Kidney (tissue), 14 donors: ENCODE results near the gene NEU3. TPM values are rescaled to one million over a fixed set of nuclear protein-coding genes. Genes with fewer than 3 reads are reported as not detected.

Experiments used
- DNase-seq, 5 donors: peaks; one replicate each; pipeline ENCODE4 v3.0.0-alpha.2; 2013 to 2020
- FAIRE-seq: peaks from 2 replicates; lab custom pipeline; 2012; peaks lifted over from hg19 to GRCh38; lab: Jason Lieb, UNC
- H3K27ac ChIP-seq, 2 donors: one replicate each; pipeline ENCODE4 v1.7.0; 2013; ENCODE audit warnings: low read depth in 2 of 2, low read length in 2 of 2, inconsistent platforms in 1 of 2
- H3K27me3 ChIP-seq: one replicate; pipeline ENCODE4 v1.7.1; 2013; ENCODE audit warnings: low read length, inconsistent platforms; ENCODE audit not compliant: control insufficient read depth, insufficient read depth
- H3K36me3 ChIP-seq, 3 donors: one replicate each; pipeline versions ENCODE4 v1.7.0 to v1.7.1; 2013; ENCODE audit warnings: low read length in 3 of 3, control low read depth in 1 of 3, inconsistent platforms in 1 of 3; ENCODE audit not compliant: insufficient read depth in 3 of 3, control insufficient read depth in 2 of 3
- H3K4me1 ChIP-seq, 3 donors: one replicate each; pipeline versions ENCODE4 v1.7.0 to v1.7.1; 2013; ENCODE audit warnings: low read length in 3 of 3, inconsistent platforms in 1 of 3, low read depth in 1 of 3; ENCODE audit not compliant: control insufficient read depth in 2 of 3, insufficient read depth in 2 of 3
- H3K4me3 ChIP-seq, 3 donors: one replicate each; pipeline versions ENCODE4 v1.7.0 to v1.8.1; 2013; ENCODE audit warnings: low read length in 3 of 3, control low read depth in 1 of 3, inconsistent platforms in 1 of 3
- H3K9ac ChIP-seq, 3 donors: one replicate each; pipeline versions ENCODE4 v1.7.0 to v1.7.1; 2013; ENCODE audit warnings: low read length in 3 of 3, control low read depth in 1 of 3, inconsistent platforms in 1 of 3
- H3K9me3 ChIP-seq, 3 donors: one replicate each; pipeline versions ENCODE4 v1.7.0 to v1.7.1; 2013; ENCODE audit warnings: low read length in 3 of 3, control low read depth in 1 of 3, inconsistent platforms in 1 of 3; ENCODE audit not compliant: control insufficient read depth in 2 of 3, insufficient read depth in 1 of 3
- CTCF ChIP-seq: IDR thresholded peaks from 3 replicates; pipeline ENCODE4 v1.5.1; 2012; ENCODE audit warnings: mild to moderate bottlenecking, moderate library complexity, borderline replicate concordance; ENCODE audit not compliant: insufficient read depth; ENCODE audit errors: extremely low read depth
- intact Hi-C: fragments of 100-400 bp; cut with DNase I; formaldehyde crosslinking; loops from one replicate; pipeline ENCODE4 v1.11.1; 2022
- polyA plus RNA-seq: library from polyadenylated mRNA; stranded (reverse); fragments of 350-450 nt; fragmentation: Illumina TruSeq; extraction: RNeasy Lipid Tissue Mini Kit (QIAGEN cat#74804); gene quantifications from one replicate; pipeline ENCODE4 v1.2.3, GENCODE V29; 2014; ENCODE audit warnings: low read depth, low replicate concordance; ENCODE audit not compliant: insufficient read depth
- total RNA-seq: library from RNA; stranded (reverse); fragmentation: NEBNext Ultra II Directional; extraction: Animal tissue kit (Norgen Biotek cat#: 25700); gene quantifications from one replicate; pipeline ENCODE4 v1.2.1, GENCODE V29; 2021
- donor health status: control.
- donor health status: control.
- donor health status: control.
- donor health status: control.
- donor health status: control.
- donor health status: DM: yes; HTN: yes; CAD: no.
- donor health status: Normal renal cell carcinoma (clear cell type).

Gene NEU3
- total and polyA plus RNA-seq, 2 donors from 2014 or later, result 2.8 to 13.2 TPM

GRCh38 chr11:75052457-75052856 lies 63.7 kb downstream of the NEU3 start:
- TF ChIP-seq CTCF, result no peak
- intact Hi-C loops, result no loop called here
- H3K27me3 ChIP-seq, result no peaks in the 10 kb centered on the region
- H3K4me1 ChIP-seq, result no peaks in the 10 kb centered on the region
- H3K9me3 ChIP-seq, result peaks cover 0 to 2% (median 0%) of the 10 kb centered on the region in 3 donors
- H3K9ac ChIP-seq, result no peak overlapping the region
- H3K4me3 ChIP-seq, result no peak overlapping the region
- no peaks in the 10 kb centered on the region for H3K36me3 ChIP-seq
- no peak overlapping the region for H3K27ac ChIP-seq
- no peak for DNase-seq
- FAIRE-seq, result no peak

- Histone ChIP-seq H3K9ac (no peak overlapping the region), H3K36me3 (no peaks in the 10 kb centered on the region), H3K27ac (no peak overlapping the region), H3K4me1 (no peaks in the 10 kb centered on the region), H3K9me3 (peaks cover 0 to 2% (median 0%) of the 10 kb centered on the region in 3 donors), H3K4me3 (no peak overlapping the region), H3K27me3 (no peaks in the 10 kb centered on the region)
- FAIRE-seq (no peak), DNase-seq (no peak)
- no peak for TF ChIP-seq CTCF
- intact Hi-C loops, result no loop called here
These were observed 66.8 kb downstream of the NEU3 start for GRCh38 chr11:75055511-75055910.

GRCh38 chr11:75056814-75057213 lies 68.1 kb downstream of the NEU3 start:
- Histone ChIP-seq H3K27me3 (no peaks in the 10 kb centered on the region), H3K27ac (no peak overlapping the region), H3K9me3 (peaks cover 0 to 2% (median 0%) of the 10 kb centered on the region in 3 donors), H3K4me3 (no peak overlapping the region), H3K9ac (no peak overlapping the region), H3K36me3 (no peaks in the 10 kb centered on the region), H3K4me1 (no peaks in the 10 kb centered on the region)
- intact Hi-C loops, result no loop called here
- no peak for TF ChIP-seq CTCF
- DNase-seq (no peak), FAIRE-seq (no peak)

- Histone ChIP-seq H3K4me3 (no peak overlapping the region), H3K9ac (no peak overlapping the region), H3K36me3 (no peaks in the 10 kb centered on the region), H3K9me3 (no peaks in the 10 kb centered on the region), H3K27ac (no peak overlapping the region), H3K4me1 (no peaks in the 10 kb centered on the region), H3K27me3 (no peaks in the 10 kb centered on the region)
- DNase-seq, result no peak
- no peak for FAIRE-seq
- intact Hi-C loops, result no loop called here
- TF ChIP-seq CTCF, result no peak
These were observed 70.6 kb downstream of the NEU3 start for GRCh38 chr11:75059299-75059698.
